Subcutaneous abdominal adipose tissue (tissue), 5 donors: Measurements from ENCODE around the gene GRAMD4.

Experiments used
- H3K27ac ChIP-seq: one replicate; pipeline ENCODE4 v1.7.0; 2013; ENCODE audit warnings: low read depth, mild to moderate bottlenecking, inconsistent platforms, low read length, moderate library complexity
- H3K27me3 ChIP-seq, 5 donors: one replicate each; pipeline ENCODE4 v1.7.0; 2013; ENCODE audit warnings: low read length in 5 of 5, inconsistent platforms in 1 of 5; ENCODE audit not compliant: control insufficient read depth in 5 of 5, insufficient read depth in 4 of 5
- H3K36me3 ChIP-seq, 5 donors: one replicate each; pipeline ENCODE4 v1.7.0; 2013; ENCODE audit warnings: low read length in 5 of 5; ENCODE audit not compliant: control insufficient read depth in 5 of 5, insufficient read depth in 5 of 5
- H3K4me1 ChIP-seq, 5 donors: one replicate each; pipeline ENCODE4 v1.7.0; 2013; ENCODE audit warnings: low read length in 5 of 5, mild to moderate bottlenecking in 3 of 5, moderate library complexity in 1 of 5; ENCODE audit not compliant: control insufficient read depth in 5 of 5, insufficient read depth in 5 of 5
- H3K4me3 ChIP-seq, 5 donors: one replicate each; pipeline ENCODE4 v1.7.0; 2013; ENCODE audit warnings: low read length in 5 of 5, low read depth in 1 of 5
- H3K9ac ChIP-seq, 5 donors: one replicate each; pipeline ENCODE4 v1.7.0; 2013; ENCODE audit warnings: low read length in 5 of 5, mild to moderate bottlenecking in 4 of 5, moderate library complexity in 3 of 5
- H3K9me3 ChIP-seq, 5 donors: one replicate each; pipeline ENCODE4 v1.7.0; 2013; ENCODE audit warnings: low read length in 5 of 5; ENCODE audit not compliant: control insufficient read depth in 5 of 5
- donor health status: healthy.
- donor health status: healthy.
- donor health status: healthy.
- donor health status: healthy.
- donor health status: healthy.

GRAMD4 gene

DNA sequence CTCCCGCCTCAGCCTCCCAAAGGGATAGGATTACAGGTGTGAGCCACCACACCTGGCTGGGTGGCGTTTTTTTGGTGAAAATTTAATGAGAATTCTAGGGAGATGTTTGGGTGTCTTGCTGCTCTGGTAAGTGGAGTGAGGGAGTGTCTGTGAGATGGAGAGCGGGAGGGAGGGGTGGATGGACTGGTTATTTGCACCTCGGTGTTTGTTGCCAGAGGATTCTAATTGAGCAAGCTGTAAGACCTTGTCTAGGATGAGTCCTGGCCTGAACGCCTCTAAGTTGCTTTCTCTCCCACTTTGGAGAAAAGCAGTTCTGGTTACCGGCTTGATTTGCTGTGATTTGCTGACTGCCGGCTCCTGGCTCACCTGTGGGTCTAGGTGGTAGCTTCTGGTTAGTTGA, 22.0 kb upstream of the GRAMD4 start:
- Histone ChIP-seq H3K27ac (peak overlapping the region; percentile 50), H3K36me3 (no peaks in the 10 kb centered on the region), H3K4me3 (no peak overlapping the region), H3K9me3 (no peaks in the 10 kb centered on the region), H3K27me3 (no peaks in the 10 kb centered on the region), H3K4me1 (peaks cover 3 to 65% (median 52%) of the 10 kb centered on the region in 5 donors), H3K9ac (peak overlapping the region in 1 of 5 donors; percentile 66)

DNA sequence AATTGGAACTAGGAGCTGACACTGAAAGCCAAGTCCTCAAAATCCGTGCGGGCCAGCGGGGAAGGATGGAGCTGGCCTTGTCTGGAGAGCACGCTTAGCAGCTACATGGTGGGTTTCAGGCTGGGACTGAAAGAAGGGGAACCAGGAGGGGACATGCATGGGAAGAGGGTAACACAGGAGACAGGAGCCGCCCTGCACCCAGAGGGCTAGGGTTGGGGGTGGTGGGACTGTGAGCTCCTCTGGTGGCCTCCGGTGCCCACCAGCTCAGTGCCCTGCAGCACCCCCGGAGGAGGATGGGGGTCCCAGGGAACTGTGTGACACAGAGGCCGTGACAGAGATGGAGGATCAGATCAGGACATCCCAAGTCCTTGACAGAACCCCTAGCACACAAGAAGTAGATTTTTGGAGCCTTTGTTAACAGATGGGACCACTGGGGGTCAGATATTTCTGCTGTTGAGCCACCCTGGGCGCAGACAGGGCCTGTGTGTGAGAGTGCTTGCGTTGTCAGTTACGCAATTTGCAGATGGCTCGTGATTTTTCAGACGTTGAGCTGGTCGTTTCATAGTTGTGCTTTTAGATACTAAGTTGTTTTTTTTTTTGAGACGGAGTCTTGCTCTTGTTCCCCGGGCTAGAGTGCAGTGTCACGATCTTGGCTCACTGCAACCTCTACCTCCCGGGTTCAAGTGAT, 21.3 kb upstream of the GRAMD4 start:
- Histone ChIP-seq H3K4me3 (no peak overlapping the region), H3K27me3 (no peaks in the 10 kb centered on the region), H3K9me3 (no peaks in the 10 kb centered on the region), H3K9ac (peak overlapping the region in 2 of 5 donors; percentile 44 to 66), H3K4me1 (peaks cover 3 to 68% (median 52%) of the 10 kb centered on the region in 5 donors), H3K36me3 (no peaks in the 10 kb centered on the region), H3K27ac (peak overlapping the region; percentile 50)

DNA sequence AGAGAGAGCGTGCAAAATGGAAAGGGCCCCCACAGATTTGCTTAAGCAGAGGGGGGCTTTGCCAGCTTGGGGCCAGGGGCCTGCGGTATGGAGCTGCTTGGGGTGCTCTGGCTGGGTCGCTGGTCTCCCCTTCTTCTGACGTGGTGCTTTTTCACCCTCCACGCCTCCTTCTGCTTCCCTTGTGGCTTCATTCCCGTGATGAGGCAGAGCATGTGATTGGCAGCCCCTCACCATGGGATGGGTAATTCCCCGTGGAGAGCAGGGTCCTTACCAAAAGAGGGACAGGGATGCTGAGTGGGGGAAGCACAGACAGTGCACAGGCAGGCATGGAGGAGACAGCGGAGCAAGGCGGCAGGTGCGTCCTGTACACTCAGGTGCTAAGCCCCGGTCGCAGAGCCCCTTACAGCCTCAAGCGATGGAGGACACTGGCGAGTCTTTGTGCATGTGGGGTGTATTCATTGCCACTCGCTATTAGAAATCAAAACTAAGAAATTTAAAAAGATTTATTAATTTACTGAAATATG, 19.9 kb upstream of the GRAMD4 start:
- no peak overlapping the region for H3K27ac ChIP-seq
- H3K27me3 ChIP-seq: no peaks in the 10 kb centered on the region
- H3K9me3 ChIP-seq: no peaks in the 10 kb centered on the region
- no peak overlapping the region for H3K9ac ChIP-seq
- H3K4me1 ChIP-seq: peaks cover 3 to 68% (median 52%) of the 10 kb centered on the region in 5 donors
- H3K4me3 ChIP-seq: no peak overlapping the region
- H3K36me3 ChIP-seq: no peaks in the 10 kb centered on the region

DNA sequence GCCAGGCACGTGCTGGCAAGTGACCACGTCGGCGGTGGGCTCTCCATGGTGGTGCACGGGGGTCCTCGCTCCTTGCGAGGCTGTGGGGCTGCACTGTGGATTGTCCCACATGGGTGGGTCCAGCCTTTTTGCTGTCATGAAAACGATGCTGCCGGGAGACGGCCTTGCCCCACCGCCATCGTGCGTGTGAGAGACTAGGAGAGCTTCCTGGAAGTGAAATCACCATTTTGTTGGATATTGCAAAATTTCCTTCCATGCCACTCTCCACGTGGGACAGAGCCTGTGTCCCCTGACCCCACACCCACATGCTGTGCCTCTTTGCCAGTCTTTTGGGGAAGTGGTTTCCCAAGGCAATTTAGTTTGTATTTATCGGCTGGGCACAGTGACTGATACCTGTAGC, 18.2 kb upstream of the GRAMD4 start:
- Histone ChIP-seq H3K9me3 (no peaks in the 10 kb centered on the region), H3K27me3 (no peaks in the 10 kb centered on the region), H3K9ac (no peak overlapping the region), H3K27ac (peak overlapping the region; percentile 40), H3K36me3 (no peaks in the 10 kb centered on the region), H3K4me3 (no peak overlapping the region), H3K4me1 (peaks cover 3 to 51% (median 36%) of the 10 kb centered on the region in 5 donors)

DNA sequence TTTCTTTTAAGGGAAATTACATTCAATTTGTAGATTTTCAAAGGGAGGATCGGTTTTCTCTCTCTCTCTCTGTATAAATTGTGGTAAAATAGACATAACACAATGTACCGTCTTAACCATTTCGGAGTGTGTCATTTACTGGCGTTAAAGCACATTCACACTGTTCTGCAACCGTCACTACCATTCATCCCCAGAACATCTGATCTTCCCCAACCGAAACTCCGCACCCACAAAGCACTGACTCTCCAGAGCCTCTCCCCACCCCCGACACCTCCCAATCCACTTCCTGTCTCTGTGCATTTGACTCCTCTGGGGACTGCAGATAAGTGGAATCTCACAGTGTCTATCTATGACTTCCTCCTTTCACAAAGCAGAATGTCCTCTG, 15.9 kb upstream of the GRAMD4 start:
- no peaks in the 10 kb centered on the region for H3K9me3 ChIP-seq
- H3K27me3 ChIP-seq: no peaks in the 10 kb centered on the region
- H3K36me3 ChIP-seq: no peaks in the 10 kb centered on the region
- no peak overlapping the region for H3K27ac ChIP-seq
- H3K4me1 ChIP-seq: peaks cover 1 to 44% (median 25%) of the 10 kb centered on the region in 5 donors
- H3K4me3 ChIP-seq: no peak overlapping the region
- H3K9ac ChIP-seq: peak overlapping the region in 1 of 5 donors; percentile 21

DNA sequence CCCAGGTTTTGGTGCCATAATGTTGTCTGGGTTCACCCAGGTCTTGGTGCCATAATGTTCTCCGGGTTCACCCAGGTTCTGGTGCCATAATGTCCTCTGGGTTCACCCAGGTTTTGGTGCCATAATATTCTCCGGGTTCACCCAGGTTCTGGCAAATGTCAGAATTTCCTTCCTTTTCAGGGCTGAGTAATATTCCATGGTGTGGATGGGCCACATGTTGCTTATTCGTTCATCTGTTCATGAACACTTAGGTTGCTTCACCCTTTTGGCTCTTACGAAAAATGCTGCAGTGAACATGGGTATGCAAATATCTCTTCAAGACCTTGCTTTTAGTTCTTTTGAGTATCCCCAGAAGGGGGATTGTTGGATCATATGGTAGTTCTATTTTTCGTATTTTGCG, 15.1 kb upstream of the GRAMD4 start:
- no peaks in the 10 kb centered on the region for H3K36me3 ChIP-seq
- no peaks in the 10 kb centered on the region for H3K27me3 ChIP-seq
- no peak overlapping the region for H3K9ac ChIP-seq
- no peak overlapping the region for H3K27ac ChIP-seq
- no peaks in the 10 kb centered on the region for H3K9me3 ChIP-seq
- H3K4me1 ChIP-seq: peaks cover 0 to 37% (median 18%) of the 10 kb centered on the region in 5 donors
- H3K4me3 ChIP-seq: no peak overlapping the region

DNA sequence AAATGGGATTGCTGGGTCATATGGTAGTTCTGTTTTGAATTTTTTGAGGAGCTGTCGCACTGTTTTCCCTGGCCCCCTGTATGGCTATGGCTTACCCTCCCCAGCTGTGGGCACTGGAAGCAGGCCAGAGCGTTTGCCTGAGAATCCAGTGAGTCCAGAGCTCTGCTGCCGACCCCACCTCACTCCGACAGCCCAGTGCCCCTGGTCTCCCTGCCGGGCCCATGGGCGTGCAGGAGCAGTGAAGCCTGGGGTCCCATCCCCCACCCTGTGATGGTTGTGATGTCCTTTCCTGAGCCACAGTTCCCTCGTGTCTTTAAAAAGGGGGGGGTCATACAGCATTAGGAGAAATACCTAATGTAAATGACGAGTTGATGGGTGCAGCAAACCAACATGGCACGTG, 13.3 kb upstream of the GRAMD4 start:
- no peak overlapping the region for H3K4me3 ChIP-seq
- peaks cover 0 to 24% (median 8%) of the 10 kb centered on the region in 5 donors for H3K4me1 ChIP-seq
- H3K27me3 ChIP-seq: no peaks in the 10 kb centered on the region
- no peaks in the 10 kb centered on the region for H3K36me3 ChIP-seq
- no peak overlapping the region for H3K9ac ChIP-seq
- no peak overlapping the region for H3K27ac ChIP-seq
- no peaks in the 10 kb centered on the region for H3K9me3 ChIP-seq

DNA sequence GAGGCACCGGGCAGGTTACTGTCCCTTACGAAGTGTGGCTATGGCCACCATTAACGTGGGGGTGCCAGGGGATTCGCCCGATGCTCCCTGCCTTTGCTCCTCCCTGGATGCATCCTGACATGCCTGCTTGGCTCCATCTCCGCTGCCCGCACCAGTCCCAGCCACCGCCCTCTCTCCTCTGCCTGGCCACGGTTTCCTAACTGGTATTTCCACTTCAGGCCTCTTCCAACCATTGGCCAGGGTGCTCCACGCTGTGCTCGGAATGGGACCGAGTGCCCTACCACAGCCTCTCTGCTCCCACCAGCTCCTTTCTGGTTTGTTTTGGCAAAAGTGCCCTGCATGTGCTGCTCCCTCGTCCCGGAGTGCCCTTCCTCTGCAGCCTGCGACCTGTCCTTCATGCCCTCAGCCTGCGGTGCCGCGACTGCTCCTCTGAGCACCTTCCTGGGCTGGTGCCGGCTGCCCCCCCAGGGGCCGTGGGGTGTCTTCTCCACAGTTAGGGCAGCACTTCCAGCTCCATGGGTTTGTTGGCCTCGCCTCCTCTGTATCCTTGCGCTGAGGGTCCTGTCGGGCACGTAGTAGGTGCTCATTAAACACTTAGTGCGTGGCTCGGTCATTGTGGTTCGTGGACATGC, 12.6 kb upstream of the GRAMD4 start:
- no peak overlapping the region for H3K9ac ChIP-seq
- peaks cover 0 to 24% (median 9%) of the 10 kb centered on the region in 5 donors for H3K4me1 ChIP-seq
- H3K4me3 ChIP-seq: no peak overlapping the region
- no peaks in the 10 kb centered on the region for H3K36me3 ChIP-seq
- H3K27ac ChIP-seq: no peak overlapping the region
- no peaks in the 10 kb centered on the region for H3K9me3 ChIP-seq
- no peaks in the 10 kb centered on the region for H3K27me3 ChIP-seq

DNA sequence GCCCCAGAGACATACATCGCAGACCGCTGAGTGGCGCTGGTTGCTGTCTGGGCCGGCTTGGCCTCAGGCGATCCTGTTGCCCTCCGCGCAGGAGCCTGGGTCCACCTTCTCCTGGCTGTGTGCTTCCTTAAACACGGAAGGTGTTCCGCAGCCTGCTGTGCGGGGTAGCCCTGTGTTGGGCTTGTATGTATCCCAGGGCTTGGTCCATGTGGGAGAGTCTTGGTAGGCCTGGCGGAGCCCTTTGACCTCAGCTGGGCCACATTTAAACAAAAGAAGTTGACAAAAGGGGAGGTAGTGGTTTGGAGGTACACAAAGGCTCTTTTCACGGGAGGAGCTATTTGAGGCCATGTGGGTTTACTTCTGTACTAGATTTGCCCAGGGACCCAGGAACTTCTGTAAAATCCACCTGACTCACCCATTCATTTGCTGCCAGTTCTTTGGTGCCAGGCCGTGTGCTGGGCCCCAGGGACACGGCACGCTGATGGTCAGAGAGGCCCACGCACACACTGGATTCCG, 11.0 kb upstream of the GRAMD4 start:
- no peaks in the 10 kb centered on the region for H3K27me3 ChIP-seq
- no peak overlapping the region for H3K9ac ChIP-seq
- no peak overlapping the region for H3K4me3 ChIP-seq
- H3K4me1 ChIP-seq: peaks cover 2 to 37% (median 22%) of the 10 kb centered on the region in 5 donors
- H3K27ac ChIP-seq: no peak overlapping the region
- H3K9me3 ChIP-seq: no peaks in the 10 kb centered on the region
- H3K36me3 ChIP-seq: no peaks in the 10 kb centered on the region

DNA sequence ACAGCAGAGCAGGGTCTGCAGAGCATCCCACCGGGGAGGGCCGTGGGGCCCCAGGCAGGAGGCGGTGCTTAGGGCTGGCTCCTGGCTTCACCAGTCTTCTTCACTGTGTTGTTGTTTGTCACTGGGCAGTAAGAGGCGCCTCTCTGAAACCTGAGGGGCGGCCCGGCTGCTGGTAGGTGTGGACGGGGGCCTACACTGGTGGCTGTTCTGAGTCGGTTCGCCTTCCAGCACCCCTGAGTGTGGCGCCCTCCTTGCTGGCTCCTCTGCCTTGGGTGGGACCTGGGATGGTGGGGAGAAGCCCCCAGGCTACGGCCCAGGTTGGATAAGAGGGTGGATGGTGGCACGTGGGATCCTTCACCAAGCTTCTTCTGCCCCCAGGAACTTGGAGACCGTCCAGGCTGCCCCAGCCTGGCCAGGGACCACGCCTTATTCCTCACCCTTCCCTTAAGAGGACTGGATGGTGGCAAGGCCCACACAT, 10.4 kb upstream of the GRAMD4 start:
- Histone ChIP-seq H3K27ac (no peak overlapping the region), H3K9me3 (no peaks in the 10 kb centered on the region), H3K27me3 (no peaks in the 10 kb centered on the region), H3K4me1 (peaks cover 2 to 42% (median 26%) of the 10 kb centered on the region in 5 donors), H3K9ac (no peak overlapping the region), H3K4me3 (no peak overlapping the region), H3K36me3 (no peaks in the 10 kb centered on the region)
